WTC11 (cell line): Measurements from ENCODE around the gene C20orf144. TPM values are rescaled to one million over a fixed set of nuclear protein-coding genes. Genes with fewer than 3 reads are reported as not detected.

Experiments
- ATAC-seq: fragments of 200-7000 bp; cut with Tn5 transposase; 2 replicates; pipeline ENCODE4 v1.10.0; 2021; ENCODE audit warnings: mild to moderate bottlenecking, moderate library complexity
- CTCF ChIA-PET: fragments of 300-600 bp; sonication (Branson Sonifier 250); formaldehyde crosslinking; loops from one replicate; lab custom pipeline; 2021; ENCODE audit warnings: antibody characterized with exemption; lab: Charles Lee
- POLR2A ChIA-PET: fragments of 350-600 bp; sonication (Branson Sonifier 250); formaldehyde crosslinking; loops from one replicate; lab custom pipeline; 2021; ENCODE audit warnings: antibody characterized with exemption; lab: Charles Lee
- DNase-seq: peaks from one replicate; pipeline ENCODE4 v3.0.0; 2021; ENCODE audit warnings: low spot score
- H3K27ac Mint-ChIP-seq: 2 replicates; pipeline ENCODE4 v1.8.0; 2021; ENCODE audit warnings: mixed read lengths
- H3K27me3 Mint-ChIP-seq: 2 replicates; pipeline ENCODE4 v1.8.0; 2021; ENCODE audit warnings: low read depth, mild to moderate bottlenecking, moderate library complexity, mixed read lengths
- H3K36me3 Mint-ChIP-seq: 2 replicates; pipeline ENCODE4 v1.8.0; 2021; ENCODE audit warnings: mixed read lengths
- H3K4me1 Mint-ChIP-seq: 2 replicates; pipeline ENCODE4 v1.8.0; 2022; ENCODE audit warnings: mixed read lengths
- H3K4me3 Mint-ChIP-seq: 2 replicates; pipeline ENCODE4 v1.8.0; 2021; ENCODE audit warnings: mild to moderate bottlenecking, moderate library complexity, mixed read lengths
- H3K9me3 Mint-ChIP-seq: 2 replicates; pipeline ENCODE4 v1.8.0; 2021; ENCODE audit warnings: mixed read lengths
- ATF6 ChIP-seq: sonication (generic); formaldehyde crosslinking; IDR thresholded peaks from 2 replicates; pipeline ENCODE4 v1.8.1; 2023; ENCODE audit warnings: mild to moderate bottlenecking, missing genetic modification reagents
- CBFB ChIP-seq: sonication (generic); formaldehyde crosslinking; IDR thresholded peaks from 2 replicates; pipeline ENCODE4 v1.8.1; 2022; ENCODE audit warnings: mild to moderate bottlenecking, low read depth, missing genetic modification reagents
- ERG ChIP-seq: fragments of 250-450 bp; sonication (Bioruptor Pico); IDR thresholded peaks from 2 replicates; pipeline ENCODE4 v1.8.0; 2021; ENCODE audit warnings: mild to moderate bottlenecking
- FOXJ3 ChIP-seq: sonication (generic); formaldehyde crosslinking; IDR thresholded peaks from 2 replicates; pipeline ENCODE4 v1.9.0; 2021; ENCODE audit warnings: missing genetic modification reagents, mild to moderate bottlenecking, borderline replicate concordance
- FOXK1 ChIP-seq: sonication (generic); formaldehyde crosslinking; IDR thresholded peaks from 2 replicates; pipeline ENCODE4 v1.8.0; 2022; ENCODE audit warnings: mild to moderate bottlenecking, moderate library complexity, missing genetic modification reagents
- FOXP1 ChIP-seq: sonication (generic); formaldehyde crosslinking; IDR thresholded peaks from 2 replicates; pipeline ENCODE4 v1.8.0; 2022; ENCODE audit warnings: missing genetic modification reagents, mild to moderate bottlenecking, moderate library complexity, borderline replicate concordance
- GABPB1 ChIP-seq: sonication (generic); formaldehyde crosslinking; IDR thresholded peaks from 2 replicates; pipeline ENCODE4 v1.8.1; 2023; ENCODE audit warnings: mild to moderate bottlenecking, missing genetic modification reagents
- GTF2I ChIP-seq: fragments of 250-450 bp; sonication (Bioruptor Pico); conservative IDR thresholded peaks from 2 replicates; pipeline ENCODE4 v1.4.0; 2021; ENCODE audit warnings: mild to moderate bottlenecking
- HMGXB4 ChIP-seq: sonication (generic); formaldehyde crosslinking; IDR thresholded peaks from 2 replicates; pipeline ENCODE4 v1.8.1; 2023; ENCODE audit warnings: mild to moderate bottlenecking, moderate library complexity, missing genetic modification reagents
- NFE2L1 ChIP-seq: sonication (generic); formaldehyde crosslinking; IDR thresholded peaks from 2 replicates; pipeline ENCODE4 v1.8.1; 2023; ENCODE audit warnings: missing genetic modification reagents
- NFYB ChIP-seq: sonication (generic); formaldehyde crosslinking; conservative IDR thresholded peaks from 2 replicates; pipeline ENCODE4 v1.8.0; 2022; ENCODE audit warnings: low read depth, missing genetic modification reagents
- NR1H2 ChIP-seq: sonication (generic); formaldehyde crosslinking; IDR thresholded peaks from 2 replicates; pipeline ENCODE4 v1.9.0; 2021; ENCODE audit warnings: mild to moderate bottlenecking, moderate library complexity, missing genetic modification reagents
- PRDM15 ChIP-seq: sonication (generic); formaldehyde crosslinking; IDR thresholded peaks from 2 replicates; pipeline ENCODE4 v1.8.0; 2022; ENCODE audit warnings: missing genetic modification reagents
- RELA ChIP-seq: sonication (generic); formaldehyde crosslinking; IDR thresholded peaks from 2 replicates; pipeline ENCODE4 v1.8.1; 2022; ENCODE audit warnings: missing genetic modification reagents, mild to moderate bottlenecking, borderline replicate concordance
- SMAD3 ChIP-seq: sonication (generic); formaldehyde crosslinking; IDR thresholded peaks from 2 replicates; pipeline ENCODE4 v1.8.0; 2022; ENCODE audit warnings: missing genetic modification reagents, mild to moderate bottlenecking, borderline replicate concordance
- SP1 ChIP-seq: sonication (generic); formaldehyde crosslinking; conservative IDR thresholded peaks from 2 replicates; pipeline ENCODE4 v1.8.1; 2022; ENCODE audit warnings: missing genetic modification reagents
- TCF7 ChIP-seq: sonication (generic); formaldehyde crosslinking; IDR thresholded peaks from 2 replicates; pipeline ENCODE4 v1.8.0; 2022; ENCODE audit warnings: mild to moderate bottlenecking, low read depth, missing genetic modification reagents, moderate library complexity
- TEAD1 ChIP-seq: sonication (generic); formaldehyde crosslinking; IDR thresholded peaks from 2 replicates; pipeline ENCODE4 v1.8.0; 2022; ENCODE audit warnings: mild to moderate bottlenecking, missing genetic modification reagents
- ZMAT4 ChIP-seq: fragments of 250-450 bp; sonication (Bioruptor Pico); IDR thresholded peaks from 2 replicates; pipeline ENCODE4 v1.9.0; 2021; ENCODE audit warnings: mild to moderate bottlenecking
- ZNF219 ChIP-seq: sonication (generic); formaldehyde crosslinking; IDR thresholded peaks from 2 replicates; pipeline ENCODE4 v1.8.0; 2023; ENCODE audit warnings: missing genetic modification reagents, mild to moderate bottlenecking, borderline replicate concordance
- ZNF396 ChIP-seq: fragments of 250-450 bp; sonication (Bioruptor Pico); IDR thresholded peaks from 2 replicates; pipeline ENCODE4 v1.8.0; 2021; ENCODE audit warnings: mild to moderate bottlenecking, moderate library complexity, borderline replicate concordance
- ZNF423 ChIP-seq: fragments of 250-450 bp; sonication (Bioruptor Pico); IDR thresholded peaks from 2 replicates; pipeline ENCODE4 v2.1.2; 2022; ENCODE audit warnings: mild to moderate bottlenecking, moderate library complexity
- total RNA-seq: library from RNA; stranded (reverse); gene quantifications from 3 replicates; pipeline ENCODE4 v1.2.3, GENCODE V29; 2021

C20orf144 gene
- total RNA-seq, 1 experiment from 2014 or later, result 0.09 TPM

- DNase-seq, result no peak
- ATAC-seq, result no peak
- peaks cover 22% of the 10 kb centered on the region for H3K27me3 Mint-ChIP-seq
- ChIA-PET CTCF (interaction anchor here (1.0 to 1.4 kb wide), 2 partner anchors 25 to 38 kb away, joined by 3 read pairs; partner anchors contain the start of gene ZNF341), POLR2A (interaction anchor here (0.9 kb wide), 1 partner anchor 30 kb away, joined by 4 read pairs; no protein-coding TSS in a partner anchor)
- peaks cover 8% of the 10 kb centered on the region for H3K36me3 Mint-ChIP-seq
- H3K4me3 Mint-ChIP-seq, result no peak overlapping the region
- peaks cover 8% of the 10 kb centered on the region for H3K9me3 Mint-ChIP-seq
- H3K4me1 Mint-ChIP-seq, result peaks cover 17% of the 10 kb centered on the region
- no peak for TF ChIP-seq ZNF423 (CRISPR knock-in tag)
- TF ChIP-seq FOXP1 (CRISPR knock-in tag), result no peak
- no peak for TF ChIP-seq SP1 (CRISPR knock-in tag)
- no peak for TF ChIP-seq RELA
- TF ChIP-seq GTF2I (CRISPR knock-in tag), result no peak
- no peak for TF ChIP-seq CBFB (CRISPR knock-in tag)
- TF ChIP-seq TCF7 (CRISPR knock-in tag), result no peak
- TF ChIP-seq ATF6 (CRISPR knock-in tag), result no peak
- TF ChIP-seq NR1H2 (CRISPR knock-in tag), result no peak
- no peak for TF ChIP-seq NFYB
- no peak for TF ChIP-seq SMAD3 (CRISPR knock-in tag)
- no peak overlapping the region for H3K27ac Mint-ChIP-seq
Measured at GRCh38 chr20:33693289-33693688, 31.2 kb downstream of the C20orf144 start.

- H3K36me3 Mint-ChIP-seq, result peaks cover 11% of the 10 kb centered on the region
- peak; percentile 30 for DNase-seq
- peak overlapping the region; percentile 42; the same call in 1 of the 2 replicates for H3K27ac Mint-ChIP-seq
- no peak overlapping the region for H3K4me3 Mint-ChIP-seq
- ChIA-PET POLR2A (interaction anchor here (0.7 to 0.9 kb wide), 2 partner anchors 21 to 31 kb away, joined by 3 to 4 read pairs; no protein-coding TSS in a partner anchor), CTCF (interaction anchor here (0.8 to 1.4 kb wide), 3 partner anchors 26 to 38 kb away, joined by 3 to 6 read pairs (median 3); partner anchors contain the start of gene ZNF341)
- TF ChIP-seq TEAD1 (CRISPR knock-in tag), result no peak
- TF ChIP-seq ZNF423 (CRISPR knock-in tag), result peak; percentile 72
- H3K4me1 Mint-ChIP-seq, result peaks cover 17% of the 10 kb centered on the region
- H3K9me3 Mint-ChIP-seq, result peaks cover 11% of the 10 kb centered on the region
- H3K27me3 Mint-ChIP-seq, result peaks cover 20% of the 10 kb centered on the region
- peak; percentile 73 for ATAC-seq
Measured at GRCh38 chr20:33693741-33694638, 31.9 kb downstream of the C20orf144 start.

- DNase-seq, result no peak
- CTCF ChIA-PET, result interaction anchor here (0.8 to 1.0 kb wide), 3 partner anchors 9 to 38 kb away, joined by 4 to 6 read pairs (median 4); partner anchors contain the start of gene ZNF341
- no peak overlapping the region for H3K4me3 Mint-ChIP-seq
- peaks cover 11% of the 10 kb centered on the region for H3K36me3 Mint-ChIP-seq
- H3K4me1 Mint-ChIP-seq, result peaks cover 17% of the 10 kb centered on the region
- POLR2A ChIA-PET, result interaction anchor here (0.6 to 0.7 kb wide), 2 partner anchors 22 to 237 kb away, joined by 3 read pairs; no protein-coding TSS in a partner anchor
- H3K27ac Mint-ChIP-seq, result peak overlapping the region; percentile 42; the same call in 1 of the 2 replicates
- no peak for ATAC-seq
- peaks cover 14% of the 10 kb centered on the region for H3K27me3 Mint-ChIP-seq
- peaks cover 11% of the 10 kb centered on the region for H3K9me3 Mint-ChIP-seq
- no peak for TF ChIP-seq ZMAT4 (CRISPR knock-in tag)
- TF ChIP-seq PRDM15 (CRISPR knock-in tag), result no peak
- no peak for TF ChIP-seq ZNF219 (CRISPR knock-in tag)
- TF ChIP-seq NFE2L1, result no peak
- TF ChIP-seq ERG, result no peak
- TF ChIP-seq FOXK1, result no peak
- no peak for TF ChIP-seq FOXJ3 (CRISPR knock-in tag)
- no peak for TF ChIP-seq ZNF396 (CRISPR knock-in tag)
- TF ChIP-seq GABPB1, result no peak
- TF ChIP-seq HMGXB4, result no peak
Measured at GRCh38 chr20:33694639-33695012, 32.5 kb downstream of the C20orf144 start.
